Esophagus squamous epithelium (tissue), 5 donors: ENCODE results near the gene CCDC107. TPM values are rescaled to one million over a fixed set of nuclear protein-coding genes. Genes with fewer than 3 reads are reported as not detected.

Experiments used
- DNase-seq: peaks from one replicate; lab custom pipeline; 2025; lab: John Stamatoyannopoulos, UW
- H3K27ac ChIP-seq, 4 donors: fragments of 200-600 bp; sonication (generic); one replicate each; pipeline ENCODE4 v1.5.1; 2016 to 2019; ENCODE audit warnings: mild to moderate bottlenecking in 1 of 4
- H3K27me3 ChIP-seq, 4 donors: fragments of 200-600 bp; sonication (generic); 1 replicate in 3 of 4; 2 replicates in 1 of 4; pipeline versions ENCODE4 v1.5.1 to v1.6.0; 2017 to 2021; ENCODE audit warnings: antibody characterized with exemption in 1 of 4
- H3K36me3 ChIP-seq, 3 donors: fragments of 200-600 bp; sonication (generic); one replicate each; pipeline ENCODE4 v1.5.1; 2016 to 2019
- H3K4me1 ChIP-seq, 3 donors: fragments of 200-600 bp; sonication (generic); one replicate each; pipeline ENCODE4 v1.5.1; 2017 to 2019
- H3K4me3 ChIP-seq, 4 donors: fragments of 200-600 bp; sonication (generic); 1 replicate in 3 of 4; 2 replicates in 1 of 4; pipeline ENCODE4 v1.5.1; 2016 to 2019; ENCODE audit warnings: mild to moderate bottlenecking in 2 of 4, moderate library complexity in 1 of 4
- H3K9me3 ChIP-seq, 3 donors: fragments of 200-600 bp; sonication (generic); one replicate each; pipeline ENCODE4 v1.5.1; 2016 to 2019
- POLR2A ChIP-seq, 4 donors: fragments of 450-650 bp; IDR thresholded peaks; one replicate each; pipeline ENCODE4 v1.6.1; 2017; ENCODE audit warnings: antibody characterized with exemption in 4 of 4, mild to moderate bottlenecking in 4 of 4, moderate library complexity in 3 of 4
- WGBS, 2 donors: methylation state at CpG; one replicate each; pipeline ENCODE4 v1.1.5; 2018; 5-methylcytosine and 5-hydroxymethylcytosine counted together
- intact Hi-C: fragments of 100-400 bp; cut with DNase I; formaldehyde crosslinking; loops from one replicate; pipeline ENCODE4 v1.15.0; 2022
- total RNA-seq, 4 donors: library from RNA; depleted of rRNA; stranded (reverse); fragments of >200 nt; gene quantifications; one replicate each; pipeline ENCODE4 v1.1.0, GENCODE V29; 2016
- TF ChIP-seq, protein P1 (sequence below), 6 experiments: fragments of 450-650 bp in 4 of 6; fragments of 200-600 bp in 2 of 6; sonication (generic) in 2 of 6; IDR thresholded peaks; one replicate each; pipeline ENCODE4 v1.5.1; 2016 to 2019; ENCODE audit warnings: antibody characterized with exemption in 6 of 6, mild to moderate bottlenecking in 4 of 6, moderate library complexity in 4 of 6
- donor health status: DM: yes; HTN: yes; CAD: no.

CCDC107 gene
- total RNA-seq, 4 donors from 2014 or later: 6.6 to 19.6 (median 14.2) TPM

DNA sequence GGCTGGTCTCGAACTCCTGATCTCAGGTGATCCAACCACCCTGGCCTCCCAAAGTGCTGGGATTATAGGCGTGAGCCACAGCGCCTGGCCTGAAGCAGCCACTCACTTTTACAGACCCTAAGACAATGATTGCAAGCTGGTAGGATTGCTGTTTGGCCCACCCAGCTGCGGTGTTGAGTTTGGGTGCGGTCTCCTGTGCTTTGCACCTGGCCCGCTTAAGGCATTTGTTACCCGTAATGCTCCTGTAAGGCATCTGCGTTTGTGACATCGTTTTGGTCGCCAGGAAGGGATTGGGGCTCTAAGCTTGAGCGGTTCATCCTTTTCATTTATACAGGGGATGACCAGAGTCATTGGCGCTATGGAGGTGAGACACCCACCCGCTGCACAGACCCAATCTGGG is 17.1 kb downstream of the CCDC107 start:
- no peaks in the 10 kb centered on the region for H3K9me3 ChIP-seq
- H3K27me3 ChIP-seq: peaks cover 0 to 25% (median 3%) of the 10 kb centered on the region in 4 donors
- 61 to 66% methylated on average over 5 to 6 of the region's 13 CpGs for WGBS, 2 donors
- H3K4me1 ChIP-seq: peaks cover 11 to 27% (median 15%) of the 10 kb centered on the region in 3 donors
- intact Hi-C loops: no loop called here
- no peak for DNase-seq
- H3K27ac ChIP-seq: no peak overlapping the region
- H3K4me3 ChIP-seq: peak overlapping the region; percentile 35 to 70 (median 48)
- TF ChIP-seq, protein P1, sequence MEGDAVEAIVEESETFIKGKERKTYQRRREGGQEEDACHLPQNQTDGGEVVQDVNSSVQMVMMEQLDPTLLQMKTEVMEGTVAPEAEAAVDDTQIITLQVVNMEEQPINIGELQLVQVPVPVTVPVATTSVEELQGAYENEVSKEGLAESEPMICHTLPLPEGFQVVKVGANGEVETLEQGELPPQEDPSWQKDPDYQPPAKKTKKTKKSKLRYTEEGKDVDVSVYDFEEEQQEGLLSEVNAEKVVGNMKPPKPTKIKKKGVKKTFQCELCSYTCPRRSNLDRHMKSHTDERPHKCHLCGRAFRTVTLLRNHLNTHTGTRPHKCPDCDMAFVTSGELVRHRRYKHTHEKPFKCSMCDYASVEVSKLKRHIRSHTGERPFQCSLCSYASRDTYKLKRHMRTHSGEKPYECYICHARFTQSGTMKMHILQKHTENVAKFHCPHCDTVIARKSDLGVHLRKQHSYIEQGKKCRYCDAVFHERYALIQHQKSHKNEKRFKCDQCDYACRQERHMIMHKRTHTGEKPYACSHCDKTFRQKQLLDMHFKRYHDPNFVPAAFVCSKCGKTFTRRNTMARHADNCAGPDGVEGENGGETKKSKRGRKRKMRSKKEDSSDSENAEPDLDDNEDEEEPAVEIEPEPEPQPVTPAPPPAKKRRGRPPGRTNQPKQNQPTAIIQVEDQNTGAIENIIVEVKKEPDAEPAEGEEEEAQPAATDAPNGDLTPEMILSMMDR (IDR thresholded peaks at IDR 0.05): no peak
- TF ChIP-seq POLR2A (IDR thresholded peaks at IDR 0.05): no peak
- H3K36me3 ChIP-seq: no peaks in the 10 kb centered on the region

DNA sequence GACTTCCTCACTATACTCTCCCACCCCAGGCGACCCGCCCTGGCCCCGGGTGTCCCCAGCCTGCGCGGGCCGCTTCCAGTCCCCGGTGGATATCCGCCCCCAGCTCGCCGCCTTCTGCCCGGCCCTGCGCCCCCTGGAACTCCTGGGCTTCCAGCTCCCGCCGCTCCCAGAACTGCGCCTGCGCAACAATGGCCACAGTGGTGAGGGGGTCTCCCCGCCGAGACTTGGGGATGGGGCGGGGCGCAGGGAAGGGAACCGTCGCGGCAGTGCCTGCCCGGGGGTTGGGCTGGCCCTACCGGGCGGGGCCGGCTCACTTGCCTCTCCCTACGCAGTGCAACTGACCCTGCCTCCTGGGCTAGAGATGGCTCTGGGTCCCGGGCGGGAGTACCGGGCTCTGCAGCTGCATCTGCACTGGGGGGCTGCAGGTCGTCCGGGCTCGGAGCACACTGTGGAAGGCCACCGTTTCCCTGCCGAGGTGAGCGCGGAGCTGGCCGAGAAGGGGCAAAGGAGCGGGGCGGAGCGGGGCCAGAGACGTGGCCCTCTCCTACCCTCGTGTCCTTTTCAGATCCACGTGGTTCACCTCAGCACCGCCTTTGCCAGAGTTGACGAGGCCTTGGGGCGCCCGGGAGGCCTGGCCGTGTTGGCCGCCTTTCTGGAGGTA is 17.8 kb downstream of the CCDC107 start:
- peaks cover 11 to 27% (median 15%) of the 10 kb centered on the region in 3 donors for H3K4me1 ChIP-seq
- H3K9me3 ChIP-seq: no peaks in the 10 kb centered on the region
- intact Hi-C loops: no loop called here
- H3K4me3 ChIP-seq: peak overlapping the region; percentile 35 to 70 (median 48)
- H3K36me3 ChIP-seq: no peaks in the 10 kb centered on the region
- H3K27me3 ChIP-seq: peaks cover 0 to 25% (median 3%) of the 10 kb centered on the region in 4 donors
- TF ChIP-seq POLR2A (IDR thresholded peaks at IDR 0.05): no peak
- TF ChIP-seq, protein P1 (IDR thresholded peaks at IDR 0.05): no peak
- no peak for DNase-seq
- peak overlapping the region in 1 of 4 donors; percentile 21 for H3K27ac ChIP-seq
- 32 to 61% methylated on average over 6 to 13 of the region's 51 CpGs for WGBS, 2 donors

DNA sequence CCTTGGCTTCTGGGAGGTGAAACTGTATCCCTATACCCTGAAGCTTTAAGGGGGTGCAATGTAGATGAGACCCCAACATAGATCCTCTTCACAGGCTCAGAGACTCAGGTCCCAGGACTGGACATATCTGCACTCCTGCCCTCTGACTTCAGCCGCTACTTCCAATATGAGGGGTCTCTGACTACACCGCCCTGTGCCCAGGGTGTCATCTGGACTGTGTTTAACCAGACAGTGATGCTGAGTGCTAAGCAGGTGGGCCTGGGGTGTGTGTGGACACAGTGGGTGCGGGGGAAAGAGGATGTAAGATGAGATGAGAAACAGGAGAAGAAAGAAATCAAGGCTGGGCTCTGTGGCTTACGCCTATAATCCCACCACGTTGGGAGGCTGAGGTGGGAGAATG is 21.0 kb downstream of the CCDC107 start:
- H3K27me3 ChIP-seq: peaks cover 0 to 25% (median 3%) of the 10 kb centered on the region in 4 donors
- WGBS, 2 donors: 82 to 92% methylated on average over 5 of the region's 5 CpGs
- no peak overlapping the region for H3K4me3 ChIP-seq
- H3K4me1 ChIP-seq: peaks cover 11 to 35% (median 12%) of the 10 kb centered on the region in 3 donors
- no peak overlapping the region for H3K27ac ChIP-seq
- H3K36me3 ChIP-seq: peaks cover 0 to 18% (median 0%) of the 10 kb centered on the region in 3 donors
- no peaks in the 10 kb centered on the region for H3K9me3 ChIP-seq
- TF ChIP-seq, protein P1 (IDR thresholded peaks at IDR 0.05): no peak
- no peak for TF ChIP-seq POLR2A (IDR thresholded peaks at IDR 0.05)
- no peak for DNase-seq
- intact Hi-C loops: no loop called here

DNA sequence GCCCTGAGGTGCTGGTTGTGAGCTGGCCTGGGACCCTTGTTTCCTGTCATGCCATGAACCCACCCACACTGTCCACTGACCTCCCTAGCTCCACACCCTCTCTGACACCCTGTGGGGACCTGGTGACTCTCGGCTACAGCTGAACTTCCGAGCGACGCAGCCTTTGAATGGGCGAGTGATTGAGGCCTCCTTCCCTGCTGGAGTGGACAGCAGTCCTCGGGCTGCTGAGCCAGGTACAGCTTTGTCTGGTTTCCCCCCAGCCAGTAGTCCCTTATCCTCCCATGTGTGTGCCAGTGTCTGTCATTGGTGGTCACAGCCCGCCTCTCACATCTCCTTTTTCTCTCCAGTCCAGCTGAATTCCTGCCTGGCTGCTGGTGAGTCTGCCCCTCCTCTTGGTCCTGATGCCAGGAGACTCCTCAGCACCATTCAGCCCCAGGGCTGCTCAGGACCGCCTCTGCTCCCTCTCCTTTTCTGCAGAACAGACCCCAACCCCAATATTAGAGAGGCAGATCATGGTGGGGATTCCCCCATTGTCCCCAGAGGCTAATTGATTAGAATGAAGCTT is 21.8 kb downstream of the CCDC107 start:
- WGBS, 2 donors: 79 to 84% methylated on average over 8 of the region's 8 CpGs

More for the DNA sequence above, 21.8 kb downstream of the CCDC107 start:
- Histone ChIP-seq H3K4me1 (peaks cover 11 to 34% (median 12%) of the 10 kb centered on the region in 3 donors), H3K36me3 (peaks cover 0 to 25% (median 0%) of the 10 kb centered on the region in 3 donors), H3K27ac (peak overlapping the region in 2 of 4 donors; percentile 36 to 50), H3K27me3 (peaks cover 0 to 20% (median 3%) of the 10 kb centered on the region in 4 donors), H3K9me3 (no peaks in the 10 kb centered on the region), H3K4me3 (no peak overlapping the region)
- intact Hi-C loops: loop anchor here (10.0 kb wide), 1 partner anchor 75 kb away; the partner anchor contains the start of gene TESK1
- peak in 1 of 4 donors; percentile 1 for TF ChIP-seq POLR2A (IDR thresholded peaks at IDR 0.05)
- TF ChIP-seq, protein P1 (IDR thresholded peaks at IDR 0.05): no peak
- DNase-seq: no peak
